ENCODE measurements around the gene MPC2. TPM values are rescaled to one million over a fixed set of nuclear protein-coding genes. Genes with fewer than 3 reads are reported as not detected.
"Not testable (repeated sequence)": the region's sequence is repeated elsewhere in the genome, so short reads cannot be mapped to it uniquely, and the experiment has no call there.

The MPC2 gene
- total RNA-seq, 1 donor from 2014 or later: 30.0 TPM

- peak; percentile 99 for DNase-seq (ENCODE audit: low spot score)
- ATAC-seq: peak; percentile 97
- intact Hi-C loops (cut with DNase I): no loop called here
These were observed 573 bp downstream of the MPC2 start, which contains the start of gene DCAF6 for GRCh38 chr1:167936068-167936929. DCAF6 (plus strand) TSS chr1:167936683; CDS start chr1:167936912, 229 bp downstream.

- intact Hi-C loops (cut with DNase I): no loop called here
- DNase-seq (ENCODE audit: low spot score): no peak
- peak; percentile 6 for ATAC-seq
These were observed 1.4 kb downstream of the MPC2 start for GRCh38 chr1:167935216-167936067.

DNA sequence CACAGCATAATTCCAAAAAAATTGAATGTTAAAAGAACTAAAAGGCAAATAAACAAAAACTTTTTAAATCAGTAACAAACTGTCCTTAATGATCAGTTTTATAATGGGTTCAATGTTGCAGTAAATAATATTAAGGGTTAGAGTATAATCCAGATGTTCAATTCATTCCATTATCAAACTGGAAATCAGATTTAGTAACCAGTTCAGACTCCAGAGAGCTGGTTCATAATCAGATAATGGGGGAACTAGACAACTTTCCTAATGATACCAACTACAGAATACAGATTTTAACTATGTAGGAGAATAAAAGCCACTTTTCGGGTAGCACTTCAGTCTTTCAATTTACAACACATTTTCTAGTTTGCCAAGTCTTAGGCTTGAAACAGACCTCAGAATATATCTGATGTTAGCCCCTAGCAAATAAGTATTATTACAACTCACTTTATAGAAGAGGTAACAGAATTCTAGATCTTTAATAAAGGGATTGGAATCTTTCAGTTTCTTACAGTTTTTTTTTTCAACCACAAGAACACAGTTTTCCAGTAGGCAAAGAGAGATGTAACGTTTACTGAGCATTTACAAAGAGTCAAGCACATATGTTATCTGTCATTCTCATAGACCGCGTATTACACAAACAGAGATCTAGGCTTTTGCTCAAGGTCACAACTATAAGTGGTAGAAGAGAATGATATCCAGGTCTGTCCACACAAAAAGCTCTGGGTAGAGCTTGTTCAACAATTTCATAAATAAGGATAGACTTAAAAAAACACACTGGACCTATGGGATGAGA lies 2.3 kb downstream of the MPC2 start:
- no peak for DNase-seq (ENCODE audit: low spot score)
- ATAC-seq: no peak
- intact Hi-C loops (cut with DNase I): no loop called here

DNA sequence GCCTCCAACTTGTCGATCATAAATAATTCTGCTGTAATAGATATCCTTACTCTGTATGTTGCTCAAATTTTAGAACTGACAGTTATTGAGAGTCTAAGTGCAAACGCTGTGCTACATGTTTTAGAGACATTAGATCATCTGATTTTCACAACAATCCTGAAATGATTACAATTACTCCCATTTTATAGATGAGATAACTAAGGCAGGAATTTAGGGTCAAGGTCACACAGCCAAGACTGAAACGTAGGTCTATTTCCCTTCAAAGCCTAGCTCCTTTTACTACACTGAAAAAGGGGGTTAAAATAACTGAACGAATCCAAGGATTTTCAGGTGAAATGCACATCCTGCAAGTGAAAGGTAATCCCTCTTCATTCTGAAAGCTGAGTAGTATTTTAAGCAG lies 3.1 kb downstream of the MPC2 start:
- intact Hi-C loops (cut with DNase I): no loop called here
- DNase-seq (ENCODE audit: low spot score) (no peak), ATAC-seq (no peak)

- ATAC-seq (no peak), DNase-seq (ENCODE audit: low spot score) (no peak)
- intact Hi-C loops (cut with DNase I): no loop called here
These were observed 7.1 kb downstream of the MPC2 start for GRCh38 chr1:167929725-167930124.

GRCh38 chr1:167928919-167929318 lies 8.0 kb downstream of the MPC2 start:
- DNase-seq (ENCODE audit: low spot score); intact Hi-C loops (cut with DNase I); ATAC-seq: not testable (repeated sequence)

- DNase-seq (ENCODE audit: low spot score) (no peak), ATAC-seq (no peak)
- intact Hi-C loops (cut with DNase I): no loop called here
These were observed 8.4 kb downstream of the MPC2 start for GRCh38 chr1:167928457-167928852.

DNA sequence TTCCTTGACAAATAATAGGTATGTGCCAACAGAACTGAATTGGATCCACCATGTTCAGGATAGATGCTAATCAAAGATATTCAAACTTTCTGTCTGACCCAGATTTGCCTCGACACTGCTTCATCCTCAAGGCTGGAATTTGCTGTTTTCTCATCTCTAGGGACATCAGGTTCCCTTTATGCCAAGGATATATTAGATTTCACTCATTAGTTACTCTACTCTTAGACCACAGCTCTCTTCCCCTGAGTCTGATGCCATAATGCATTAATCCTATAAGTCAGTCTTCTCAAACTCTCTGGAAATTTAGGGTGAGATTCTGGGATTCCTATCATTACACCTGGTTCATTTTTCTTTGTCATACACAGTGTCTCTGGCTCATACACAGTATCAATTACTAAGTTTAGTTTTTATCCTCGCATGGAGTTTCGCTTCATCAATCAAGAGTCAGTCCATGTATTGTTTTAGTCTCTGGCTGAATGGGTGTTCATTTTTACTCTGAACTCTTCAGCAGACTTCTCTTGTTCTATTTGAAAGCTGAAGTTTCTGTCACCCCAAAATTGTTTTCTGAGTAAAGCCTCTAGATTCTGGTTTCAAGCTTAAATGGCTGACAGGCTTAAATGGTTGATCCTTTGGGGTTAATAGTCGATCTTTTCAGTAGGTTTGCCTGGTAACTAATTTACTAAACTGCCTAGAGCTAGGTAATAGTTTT lies 9.7 kb downstream of the MPC2 start:
- ATAC-seq (no peak), DNase-seq (ENCODE audit: low spot score) (no peak)
- intact Hi-C loops (cut with DNase I): no loop called here

DNA sequence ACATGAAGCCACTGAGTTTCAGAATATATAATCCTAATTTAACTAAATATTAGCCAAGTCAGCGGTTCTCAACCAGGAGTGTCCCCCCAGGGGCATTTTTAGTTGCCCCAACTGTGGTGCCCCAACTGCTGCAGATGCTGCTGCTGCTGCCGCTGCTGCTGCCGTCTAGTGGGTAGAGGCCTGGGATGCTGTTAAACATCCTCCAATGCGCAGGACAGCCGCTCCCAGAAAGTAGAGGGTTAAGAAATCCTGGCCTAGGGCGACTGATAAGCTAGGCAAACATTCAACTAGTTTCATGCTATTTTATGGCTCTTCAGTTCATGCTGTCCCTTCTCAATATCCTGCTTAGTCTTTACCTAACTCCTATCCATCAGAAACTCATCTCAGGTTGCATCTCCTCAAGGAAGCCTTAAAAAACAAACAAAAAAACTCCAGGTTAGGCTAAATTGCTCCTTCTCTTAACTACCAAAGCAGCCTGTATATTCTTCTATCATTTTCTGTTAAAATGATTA lies 10.3 kb downstream of the MPC2 start:
- no peak for ATAC-seq
- no peak for DNase-seq (ENCODE audit: low spot score)
- intact Hi-C loops (cut with DNase I): no loop called here

DNA sequence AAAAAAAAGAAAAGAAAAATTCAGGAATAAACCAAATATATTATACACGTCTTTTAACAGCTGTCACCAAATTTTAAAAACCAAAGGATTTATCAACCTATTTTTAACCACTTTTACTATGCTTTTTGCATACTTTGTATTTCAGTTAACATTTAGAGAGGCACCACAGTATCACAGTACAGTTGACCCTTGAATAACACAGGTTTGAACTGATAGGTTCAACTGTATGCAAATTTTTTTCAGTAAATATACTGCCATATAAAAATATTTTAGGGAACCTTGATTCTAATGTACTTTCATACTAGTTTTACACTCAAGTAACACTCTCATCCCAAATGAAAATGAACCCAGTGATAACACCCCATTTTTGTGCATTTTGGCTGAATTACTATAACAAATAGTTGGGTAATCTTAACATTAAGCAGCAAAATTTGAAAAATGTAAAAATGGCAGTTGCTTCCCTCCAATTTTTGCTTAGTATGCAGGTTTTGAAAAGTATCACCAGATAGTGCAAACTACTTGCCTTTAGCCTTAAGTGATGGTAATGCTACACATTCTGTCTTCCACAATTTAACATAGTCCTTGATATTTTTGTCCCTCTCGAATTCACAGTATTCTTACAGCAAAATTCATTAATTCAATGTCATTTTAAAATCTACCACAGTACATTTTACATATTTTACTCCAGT lies 12.2 kb downstream of the MPC2 start:
- intact Hi-C loops (cut with DNase I): no loop called here
- no peak for DNase-seq (ENCODE audit: low spot score)

DNA sequence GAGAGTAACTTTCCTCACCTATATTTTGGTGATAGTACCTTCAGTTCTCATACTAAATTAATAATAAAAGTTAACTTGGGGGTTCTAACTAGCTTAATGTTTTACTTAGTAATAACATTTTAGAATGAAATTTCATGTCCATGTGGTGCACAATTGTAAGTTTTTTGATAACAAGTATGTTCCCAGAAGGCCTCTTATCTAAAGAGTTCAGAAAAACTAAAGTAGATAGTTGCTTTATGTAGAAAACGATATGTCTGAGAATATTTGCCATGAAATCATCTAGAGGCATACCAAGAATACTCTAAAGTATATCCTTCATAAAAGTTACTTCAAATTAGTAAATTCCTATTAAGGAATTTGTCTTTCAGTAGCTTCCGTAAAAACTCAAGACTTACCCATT lies 12.8 kb downstream of the MPC2 start:
- ATAC-seq (no peak), DNase-seq (ENCODE audit: low spot score) (no peak)
- intact Hi-C loops (cut with DNase I): no loop called here

More for the DNA sequence above, 12.2 kb downstream of the MPC2 start:
- no peak for ATAC-seq

DNA sequence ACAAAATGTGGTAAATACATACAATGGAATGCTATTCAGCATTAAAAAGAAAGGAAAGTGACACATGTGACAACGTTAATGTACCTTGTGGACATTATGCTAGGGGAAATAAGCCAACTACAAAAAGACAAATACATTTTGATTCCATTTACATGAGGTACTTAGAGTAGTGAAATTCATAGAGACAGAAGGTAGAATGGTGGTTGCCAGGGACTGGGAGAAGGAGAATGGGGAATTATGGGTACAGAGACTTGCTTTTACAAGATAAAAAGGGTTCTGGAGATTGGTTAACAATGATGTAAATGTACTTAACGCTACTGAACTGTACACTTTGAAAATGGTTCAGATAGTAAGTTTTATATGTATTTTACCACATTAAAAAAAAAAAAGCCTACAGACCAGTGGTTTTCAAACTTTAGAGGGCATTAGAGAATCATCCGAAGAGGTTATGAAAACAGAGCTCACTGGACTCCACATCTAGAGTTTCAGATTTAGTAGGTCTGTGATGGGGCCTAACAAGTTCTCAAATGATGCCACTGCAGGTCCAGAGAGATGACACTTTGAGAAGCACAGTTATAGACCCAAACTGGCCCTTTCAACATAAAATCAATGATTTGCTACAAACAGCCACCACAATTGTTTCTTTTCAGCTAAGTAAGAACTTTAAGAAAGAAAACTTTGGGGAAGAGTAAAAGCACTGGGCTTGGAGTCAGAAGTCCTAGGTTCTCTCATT lies 13.4 kb downstream of the MPC2 start:
- ATAC-seq: no peak
- no peak for DNase-seq (ENCODE audit: low spot score)
- intact Hi-C loops (cut with DNase I): no loop called here

DNA sequence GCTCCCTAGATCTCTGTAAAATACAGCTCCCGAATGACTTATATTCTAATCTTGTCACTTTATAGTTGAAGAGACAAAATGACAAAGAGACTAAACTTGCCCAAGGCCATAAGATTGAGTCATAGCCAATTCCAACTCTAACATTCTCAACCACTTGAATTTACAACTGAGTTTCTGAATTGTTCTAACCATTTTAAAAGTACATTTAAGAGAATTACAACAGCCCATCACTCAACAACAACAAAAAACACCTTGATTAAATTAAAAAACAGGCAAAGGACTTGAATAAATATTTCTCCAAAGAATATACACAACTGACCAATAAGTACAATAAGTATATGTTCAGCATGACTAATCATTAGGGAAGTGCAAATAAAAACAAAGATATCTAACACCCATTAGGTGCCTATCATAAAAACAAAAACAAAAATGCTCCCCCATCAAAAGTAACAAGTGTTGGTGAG lies 14.2 kb downstream of the MPC2 start:
- no peak for DNase-seq (ENCODE audit: low spot score)
- no peak for ATAC-seq
- intact Hi-C loops (cut with DNase I): no loop called here

DNA sequence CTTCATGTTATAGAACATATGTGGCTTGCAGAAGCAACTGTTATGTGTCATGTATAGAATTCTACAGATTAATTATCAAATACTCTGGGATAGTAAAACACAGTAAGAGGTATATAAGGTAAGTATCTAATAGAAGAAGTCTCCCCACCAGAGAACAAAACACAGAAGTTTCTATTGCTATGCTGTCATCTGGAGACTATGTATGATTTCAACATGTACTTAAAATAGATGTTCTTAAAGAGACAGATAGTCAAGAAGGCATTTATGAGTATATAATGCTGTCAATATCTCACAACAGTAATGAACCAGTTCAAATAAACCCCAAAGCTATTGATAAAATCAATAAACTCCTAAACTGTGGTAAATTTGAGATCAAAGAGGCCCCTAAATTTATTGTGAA lies 14.8 kb downstream of the MPC2 start:
- intact Hi-C loops (cut with DNase I): no loop called here
- DNase-seq (ENCODE audit: low spot score) (no peak), ATAC-seq (no peak)

DNA sequence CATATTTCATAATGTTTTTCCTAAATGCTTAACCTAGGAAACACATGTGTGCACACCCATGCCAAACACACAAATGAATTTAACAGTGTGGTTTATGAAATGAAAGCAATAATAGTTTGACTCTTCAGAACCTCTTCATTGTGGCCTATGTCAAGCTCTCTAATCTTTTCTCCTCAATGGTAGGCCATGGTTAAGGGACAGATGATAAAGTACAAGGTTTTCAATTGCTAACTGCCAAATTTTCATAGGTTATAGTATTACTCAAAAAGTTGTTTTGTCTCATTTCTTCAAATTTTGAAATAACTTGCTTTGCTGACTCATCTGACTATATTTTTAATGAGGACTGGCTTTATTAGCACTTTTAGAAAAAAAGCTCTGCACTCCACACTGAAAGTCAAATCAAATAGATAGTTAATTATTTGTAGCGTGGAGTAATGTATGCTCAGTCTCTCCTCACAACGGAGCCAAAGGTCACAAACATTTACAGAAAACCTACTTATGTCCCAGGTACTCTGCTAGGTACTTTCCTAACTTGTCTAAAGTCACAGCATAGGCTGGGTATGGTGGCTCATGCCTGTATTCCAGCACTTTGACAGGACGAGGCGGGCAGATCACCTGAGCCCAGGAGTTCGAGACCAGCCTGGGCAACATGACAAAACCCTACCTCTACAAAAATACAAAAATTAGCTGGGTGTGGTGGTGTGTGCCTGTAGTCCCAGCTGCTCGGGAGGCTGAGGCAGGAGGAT lies 19.9 kb downstream of the MPC2 start:
- intact Hi-C loops (cut with DNase I): no loop called here
- DNase-seq (ENCODE audit: low spot score): no peak
- ATAC-seq: no peak

- ATAC-seq: no peak
- intact Hi-C loops (cut with DNase I): no loop called here
- no peak for DNase-seq (ENCODE audit: low spot score)
These were observed 21.3 kb downstream of the MPC2 start for GRCh38 chr1:167915569-167915968.

Data from sciatic nerve (tissue), 2 donors.